HepG2 (cell line): ENCODE results near the gene TMEM182. TPM values are rescaled to one million over a fixed set of nuclear protein-coding genes. Genes with fewer than 3 reads are reported as not detected.

Source experiments
- ARID2 ChIP-seq: sonication (generic); formaldehyde crosslinking; IDR thresholded peaks from 2 replicates; pipeline ENCODE4 v1.8.1; 2022; ENCODE audit warnings: mild to moderate bottlenecking, missing genetic modification reagents, borderline replicate concordance
- DZIP1 ChIP-seq: sonication (generic); formaldehyde crosslinking; IDR thresholded peaks from 2 replicates; pipeline ENCODE4 v1.5.0; 2020; ENCODE audit warnings: mild to moderate bottlenecking, missing genetic modification reagents
- JUND ChIP-seq: sonication (generic); formaldehyde crosslinking; IDR thresholded peaks from 2 replicates; pipeline ENCODE4 v1.8.0; 2022; ENCODE audit warnings: mild to moderate bottlenecking, missing genetic modification reagents
- NCOR1 ChIP-seq: fragments of 200-600 bp; sonication (generic); IDR thresholded peaks from 2 replicates; pipeline ENCODE4 v1.7.0; 2017; ENCODE audit warnings: antibody characterized with exemption, low read length, borderline replicate concordance
- NFATC3 ChIP-seq: sonication (generic); formaldehyde crosslinking; IDR thresholded peaks from 2 replicates; pipeline ENCODE4 v1.5.1; 2020; ENCODE audit warnings: mild to moderate bottlenecking, missing genetic modification reagents
- XRCC5 ChIP-seq: fragments of 200-400 bp; formaldehyde crosslinking; optimal IDR thresholded peaks from 2 replicates; pipeline ENCODE3; 2017; ENCODE audit warnings: mild to moderate bottlenecking, low read length
- ZBTB25 ChIP-seq: IDR thresholded peaks from 2 replicates; pipeline ENCODE4 v1.6.1; 2018; ENCODE audit warnings: missing genetic modification reagents
- ZNF281 ChIP-seq: sonication (generic); formaldehyde crosslinking; IDR thresholded peaks from 2 replicates; pipeline ENCODE4 v1.4.0; 2020; ENCODE audit warnings: missing genetic modification reagents, borderline replicate concordance
- ZNF382 ChIP-seq: sonication (generic); formaldehyde crosslinking; IDR thresholded peaks from 2 replicates; pipeline ENCODE4 v1.5.0; 2020; ENCODE audit warnings: missing genetic modification reagents, mild to moderate bottlenecking, borderline replicate concordance
- ZNF503 ChIP-seq: sonication (generic); formaldehyde crosslinking; IDR thresholded peaks from 2 replicates; pipeline ENCODE4 v1.4.0; 2020; ENCODE audit warnings: missing genetic modification reagents
- ZNF609 ChIP-seq: sonication (generic); formaldehyde crosslinking; IDR thresholded peaks from 2 replicates; pipeline ENCODE4 v1.4.0; 2020; ENCODE audit warnings: mild to moderate bottlenecking, missing genetic modification reagents, borderline replicate concordance
- ZNF761 ChIP-seq: sonication (generic); formaldehyde crosslinking; conservative IDR thresholded peaks from 2 replicates; pipeline ENCODE4 v1.4.0; 2020; ENCODE audit warnings: mild to moderate bottlenecking, missing genetic modification reagents
- ZNF784 ChIP-seq: sonication (generic); formaldehyde crosslinking; IDR thresholded peaks from 2 replicates; pipeline ENCODE4 v1.5.1; 2020; ENCODE audit warnings: missing genetic modification reagents, mild to moderate bottlenecking, borderline replicate concordance
- ZNF891 ChIP-seq: sonication (generic); formaldehyde crosslinking; IDR thresholded peaks from 2 replicates; pipeline ENCODE4 v1.5.0; 2020; ENCODE audit warnings: mild to moderate bottlenecking, missing genetic modification reagents
- polyA plus RNA-seq, 8 experiments: library from polyadenylated mRNA; depleted of rRNA in 3 of 8; stranded (reverse) in 7 of 8; unstranded in 1 of 8; fragments of >200 nt; fragmentation: Illumina TruSeq in 4 of 8; extraction: Trizol in 4 of 8; gene quantifications; 2 replicates each; pipeline versions ENCODE4 v1.2.1 to v1.2.3, GENCODE V29; 2011 to 2016; ENCODE audit warnings: low read depth in 4 of 8, missing spikeins in 1 of 8, mixed read lengths in 1 of 8; ENCODE audit not compliant: insufficient read depth in 1 of 8
- total RNA-seq, 5 experiments: library from RNA; depleted of rRNA; stranded (reverse); fragments of >200 nt; fragmentation: Illumina TruSeq; extraction: Trizol; gene quantifications; 2 replicates each; pipeline ENCODE4 v1.2.3, GENCODE V29; 2016; ENCODE audit warnings: low read depth in 1 of 5

Gene TMEM182
- total and polyA plus RNA-seq, 2 of the 13 experiments (the other 11 are each of a cell fraction or from before 2014, with no cell fraction given): 8.7 to 8.9 TPM

- peak; percentile 93 for TF ChIP-seq ZNF609 (CRISPR knock-in tag)
- TF ChIP-seq ZNF382 (CRISPR knock-in tag): no peak
- peak; percentile 19; the same call in 1 of the 2 replicates for TF ChIP-seq ZNF281 (CRISPR knock-in tag)
- peak; percentile 42; the same call in 1 of the 2 replicates for TF ChIP-seq ZBTB25 (CRISPR knock-in tag)
- peak; percentile 88 for TF ChIP-seq ZNF761 (CRISPR knock-in tag)
- TF ChIP-seq ZNF784 (CRISPR knock-in tag): no peak
- peak; percentile 58; the same call in 1 of the 2 replicates for TF ChIP-seq JUND (CRISPR knock-in tag)
- peak; percentile 34; the same call in 1 of the 2 replicates for TF ChIP-seq NCOR1
- TF ChIP-seq ZNF503: peak; percentile 41; the same call in 1 of the 2 replicates
- TF ChIP-seq XRCC5: peak; percentile 52
- TF ChIP-seq DZIP1: no peak
- TF ChIP-seq ARID2 (CRISPR knock-in tag): 0 out of 2 replicates have a peak, but pooled peaks have one; percentile 29
- no peak for TF ChIP-seq ZNF891 (CRISPR knock-in tag)
- peak; percentile 45; the same call in 1 of the 2 replicates for TF ChIP-seq NFATC3 (CRISPR knock-in tag)
Measured at GRCh38 chr2:102724016-102724490, 37.8 kb upstream of the TMEM182 start (continued).
